GM04503 (cell line): Measurements from ENCODE around the gene MAP3K10.

ENCODE experiments used
- DNase-seq: peaks from one replicate; pipeline ENCODE4 v3.0.0-alpha.2; 2012; ENCODE audit warnings: low read depth

Gene MAP3K10

GRCh38 chr19:40249781-40250180 lies 58.6 kb downstream of the MAP3K10 start:
- no peak for DNase-seq

- DNase-seq, result no peak
Observed at GRCh38 chr19:40251244-40251643, 60.0 kb downstream of the MAP3K10 start.

GRCh38 chr19:40251991-40252390 lies 60.8 kb downstream of the MAP3K10 start:
- no peak for DNase-seq

GRCh38 chr19:40252395-40252794 lies 61.2 kb downstream of the MAP3K10 start:
- no peak for DNase-seq

GRCh38 chr19:40253611-40254092 lies 62.4 kb downstream of the MAP3K10 start:
- no peak for DNase-seq

- DNase-seq, result no peak
Observed at GRCh38 chr19:40254714-40255418, 63.6 kb downstream of the MAP3K10 start.

- no peak for DNase-seq
Observed at GRCh38 chr19:40255619-40256166, 64.5 kb downstream of the MAP3K10 start.

GRCh38 chr19:40256512-40256911 lies 65.3 kb downstream of the MAP3K10 start:
- DNase-seq, result no peak

- DNase-seq, result no peak
Observed at GRCh38 chr19:40257096-40257517, 65.9 kb downstream of the MAP3K10 start.

GRCh38 chr19:40261631-40262030 lies 70.4 kb downstream of the MAP3K10 start:
- no peak for DNase-seq

- DNase-seq, result no peak
Observed at GRCh38 chr19:40262422-40262821, 71.2 kb downstream of the MAP3K10 start.

GRCh38 chr19:40263440-40264313 lies 72.5 kb downstream of the MAP3K10 start:
- no peak for DNase-seq

- no peak for DNase-seq
Observed at GRCh38 chr19:40264314-40265054, 73.3 kb downstream of the MAP3K10 start.
